OCI-M2 (cell line): ENCODE data around the gene RBM38.

Experiments
- DNase-seq: peaks from one replicate; lab custom pipeline; 2025; ENCODE audit not compliant: unreplicated experiment; lab: John Stamatoyannopoulos, UW

RBM38 gene

GRCh38 chr20:57402206-57403125 is 11.3 kb downstream of the RBM38 start:
- no peak for DNase-seq

DNA sequence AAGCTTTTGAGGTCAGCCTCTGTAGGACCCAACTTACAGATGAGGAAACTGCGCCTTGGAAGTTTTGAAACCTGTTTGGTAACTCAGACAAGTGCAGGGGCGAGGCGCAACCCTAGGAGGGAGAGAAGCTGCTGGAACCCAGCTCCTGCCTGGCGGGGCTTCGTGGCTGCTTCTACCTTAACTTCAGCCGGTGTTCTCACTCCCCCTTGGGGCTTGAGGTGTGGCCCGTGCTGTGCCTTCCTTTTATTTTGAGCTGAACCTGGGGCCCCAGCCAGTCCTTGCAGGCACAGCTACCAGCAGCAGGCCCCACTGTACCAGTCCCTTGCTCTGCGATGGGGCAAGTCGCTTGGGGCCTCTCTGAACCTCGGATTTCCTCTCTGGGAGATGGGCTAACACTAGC is 12.0 kb downstream of the RBM38 start:
- no peak for DNase-seq

DNA sequence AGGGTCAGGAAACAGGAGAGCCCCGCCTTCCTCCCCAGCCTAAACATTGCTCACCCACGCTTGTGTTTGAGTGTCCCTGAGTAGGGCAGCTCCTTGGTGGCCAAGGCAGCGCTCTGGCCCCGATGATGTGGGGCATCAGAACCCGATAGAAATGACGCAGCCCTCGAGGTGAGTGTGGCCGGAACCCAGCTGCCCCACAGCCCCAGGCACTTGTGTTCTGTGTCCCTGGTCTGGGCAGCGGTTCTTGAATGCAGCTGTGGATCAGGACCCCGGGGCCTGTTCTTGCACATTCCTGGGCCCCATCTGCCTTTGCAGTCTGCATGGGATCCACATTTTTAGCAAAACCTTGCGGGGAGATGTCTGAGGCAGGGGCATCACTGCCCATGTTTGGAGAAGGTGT is 12.8 kb downstream of the RBM38 start:
- no peak for DNase-seq

DNA sequence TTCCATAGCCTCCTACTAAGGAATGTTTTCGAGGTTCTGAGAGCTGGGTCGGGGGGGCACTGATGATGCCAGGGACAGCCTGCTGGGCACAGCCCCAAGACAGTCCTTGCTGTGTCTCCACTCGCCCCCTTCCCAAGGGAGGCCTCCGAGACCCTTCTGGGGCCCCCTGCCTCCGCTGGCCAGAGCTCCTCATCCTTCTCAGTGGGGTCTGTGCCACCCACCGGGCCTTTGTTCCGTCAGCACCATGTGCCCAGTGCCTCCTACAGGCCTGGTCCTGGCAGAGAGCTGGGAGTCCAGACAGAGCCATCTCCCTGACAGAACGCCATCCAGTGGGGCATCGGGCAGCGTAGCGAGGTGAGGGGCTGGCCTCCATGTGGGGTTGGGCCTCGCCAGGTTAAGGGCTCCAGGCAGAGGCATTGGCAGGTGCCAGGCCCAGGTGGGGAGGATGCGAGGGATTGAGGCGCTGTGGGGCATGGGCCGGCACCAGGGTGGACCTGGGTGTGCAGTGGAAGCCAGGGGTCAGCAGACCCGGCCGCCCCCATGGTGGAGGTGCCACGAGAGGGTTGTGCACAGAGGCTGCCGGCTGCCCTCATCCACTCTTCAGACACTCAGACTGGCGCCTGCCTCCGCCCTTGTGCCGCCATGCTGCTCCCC is 13.3 kb downstream of the RBM38 start:
- DNase-seq = no peak

DNA sequence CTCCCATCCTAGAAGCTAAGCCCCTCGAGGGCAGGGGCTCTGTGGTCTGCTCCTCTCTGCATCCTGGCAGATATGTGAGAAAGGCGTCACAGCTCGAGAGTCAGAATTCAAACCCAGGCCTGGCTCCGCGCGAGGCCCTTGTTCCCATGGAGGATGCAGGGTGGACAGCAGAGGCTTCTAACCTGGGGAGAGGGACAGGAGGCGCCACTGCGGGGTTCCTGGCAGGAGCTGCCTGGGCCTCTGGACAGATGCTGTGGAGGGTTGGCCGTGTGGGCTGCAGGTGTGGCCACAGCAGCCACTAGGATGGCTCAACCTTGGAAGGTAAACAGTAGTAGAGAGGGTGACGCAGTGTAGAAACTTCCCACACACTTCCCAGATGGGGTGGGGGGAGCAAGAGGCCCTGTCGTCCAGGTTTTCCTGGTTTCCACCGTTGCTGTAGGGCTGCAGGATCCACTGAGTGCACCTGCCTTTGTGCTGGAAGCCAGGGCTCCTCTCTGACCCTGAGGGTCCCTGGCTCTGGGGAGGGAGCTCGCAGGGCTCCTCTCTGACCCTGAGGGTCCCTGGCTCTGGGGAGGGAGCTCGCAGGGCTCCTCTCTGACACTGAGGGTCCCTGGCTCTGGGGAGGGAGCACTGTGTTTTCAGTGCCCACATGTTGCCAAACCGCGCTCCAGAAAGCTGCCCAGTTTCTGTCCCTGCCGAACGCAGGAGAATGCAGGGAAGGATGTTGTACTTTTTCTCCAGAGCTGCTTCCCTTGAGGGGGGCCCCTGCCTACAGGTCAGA is 14.2 kb downstream of the RBM38 start:
- no peak for DNase-seq

- no peak for DNase-seq
These were observed 16.4 kb downstream of the RBM38 start for GRCh38 chr20:57407541-57407956.

DNA sequence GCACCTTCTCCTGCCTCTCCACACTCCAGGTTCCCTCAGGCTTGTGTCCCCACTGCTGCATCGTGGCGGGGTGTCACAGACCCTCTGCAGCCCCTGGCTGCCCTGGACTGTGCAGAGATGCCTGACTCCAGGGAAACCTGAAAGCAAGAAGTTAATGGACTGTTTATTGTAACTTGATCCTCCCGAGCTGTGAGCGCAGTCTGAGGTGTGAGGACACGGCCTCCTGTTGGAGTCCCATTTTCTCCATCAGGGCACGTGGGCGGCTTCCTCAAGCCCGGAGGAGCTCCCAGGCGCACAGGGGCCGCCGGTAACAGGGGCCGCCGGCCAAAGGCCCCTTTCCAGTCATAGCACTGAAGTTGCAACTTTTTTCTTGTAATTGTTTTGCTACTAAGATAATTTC is 16.9 kb downstream of the RBM38 start:
- no peak for DNase-seq

DNA sequence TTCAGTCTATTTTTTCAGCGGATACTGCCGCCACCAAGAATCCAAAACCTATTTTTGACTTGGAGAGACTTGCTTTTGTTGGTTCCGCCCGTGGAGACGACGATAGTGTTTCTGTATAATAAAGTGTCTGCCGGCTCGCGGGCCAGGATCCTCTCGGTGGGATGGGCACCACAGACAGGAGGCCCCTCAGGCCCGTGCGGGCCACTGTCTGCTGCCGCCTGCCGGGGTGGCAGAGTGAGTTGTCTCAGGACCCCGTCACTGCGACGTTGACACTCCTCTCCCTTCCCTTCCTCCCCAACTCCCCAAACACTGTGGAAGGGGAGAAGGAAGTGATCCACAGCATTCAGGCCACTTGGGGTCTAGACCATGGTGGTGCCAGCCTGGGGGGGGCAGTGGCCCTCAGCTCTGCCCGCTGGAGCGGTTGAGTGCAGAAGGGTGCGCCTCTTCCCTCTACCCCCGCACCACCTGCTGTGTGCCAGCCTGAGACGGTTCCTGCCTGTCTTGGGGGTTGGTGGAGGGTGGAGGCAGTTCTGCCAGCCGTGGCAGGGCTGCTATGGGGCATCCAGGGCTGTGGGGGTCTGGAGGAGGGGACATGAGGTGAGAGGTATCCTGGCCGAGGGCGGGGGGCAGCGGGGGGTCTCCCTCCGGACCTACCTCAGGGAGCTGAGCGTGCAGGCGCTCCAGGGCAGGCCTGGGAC is 17.5 kb downstream of the RBM38 start:
- no peak for DNase-seq

- DNase-seq = no peak
These were observed 18.1 kb downstream of the RBM38 start for GRCh38 chr20:57409316-57409671.

DNA sequence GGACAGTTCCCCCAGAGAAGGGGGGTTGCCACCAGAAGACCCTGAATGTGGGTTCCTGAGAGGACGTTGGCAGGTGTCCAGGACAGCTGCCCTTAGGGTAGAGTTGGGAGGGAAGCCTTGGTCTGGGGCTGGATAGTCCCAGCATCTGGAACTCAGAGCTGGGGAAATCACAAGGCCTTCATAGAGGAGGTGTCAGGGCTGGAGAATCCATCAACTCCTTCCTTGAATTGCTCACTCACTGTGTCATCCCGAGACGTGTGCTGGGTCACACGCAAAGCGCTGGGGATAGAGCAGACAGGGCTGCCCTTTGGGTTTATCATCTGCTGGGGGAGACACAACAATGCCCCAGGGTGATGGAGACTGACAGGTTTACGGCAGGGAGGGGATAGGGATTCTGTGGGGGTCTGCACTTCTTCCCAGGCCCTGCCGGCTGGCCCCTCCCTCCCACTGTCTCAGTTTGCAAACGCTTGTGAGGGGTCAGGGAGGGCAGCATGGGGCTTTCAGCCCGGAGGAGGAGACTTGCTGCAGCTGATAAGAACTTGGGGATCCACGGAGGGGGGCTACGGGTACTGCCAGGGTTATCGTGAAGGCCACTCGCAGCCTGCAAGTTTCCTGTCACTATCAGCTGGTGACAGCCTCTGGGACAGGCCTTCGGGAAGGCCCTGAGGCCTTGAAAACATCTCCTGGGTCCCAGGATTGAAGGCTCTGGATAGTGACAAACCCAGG is 18.6 kb downstream of the RBM38 start:
- peak; percentile 97 for DNase-seq

DNA sequence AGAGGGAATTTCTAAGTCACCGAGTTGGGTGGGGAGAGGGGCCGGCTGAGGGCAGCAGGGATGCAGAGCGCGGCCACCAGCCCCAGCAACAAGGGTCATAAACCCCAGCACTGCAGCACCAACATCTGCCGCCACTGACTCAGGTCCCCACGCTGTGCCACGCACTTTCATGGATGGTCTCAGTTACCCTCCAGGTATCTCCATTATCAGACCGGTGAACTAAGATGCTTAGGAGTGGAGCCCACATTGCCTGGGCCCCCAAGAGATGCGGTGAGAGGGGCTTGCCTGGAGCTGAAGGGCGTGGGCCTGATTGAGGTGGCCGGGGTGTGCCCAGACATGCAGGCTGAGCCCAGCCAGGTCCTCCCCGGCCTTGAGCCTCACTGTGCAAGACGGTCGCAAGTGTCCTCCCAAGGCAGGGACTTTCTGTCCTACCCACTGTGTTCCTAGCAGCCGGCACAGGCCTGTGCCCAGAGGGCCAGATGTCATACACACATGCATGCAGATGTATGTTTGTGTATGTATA is 19.3 kb downstream of the RBM38 start:
- no peak for DNase-seq

DNA sequence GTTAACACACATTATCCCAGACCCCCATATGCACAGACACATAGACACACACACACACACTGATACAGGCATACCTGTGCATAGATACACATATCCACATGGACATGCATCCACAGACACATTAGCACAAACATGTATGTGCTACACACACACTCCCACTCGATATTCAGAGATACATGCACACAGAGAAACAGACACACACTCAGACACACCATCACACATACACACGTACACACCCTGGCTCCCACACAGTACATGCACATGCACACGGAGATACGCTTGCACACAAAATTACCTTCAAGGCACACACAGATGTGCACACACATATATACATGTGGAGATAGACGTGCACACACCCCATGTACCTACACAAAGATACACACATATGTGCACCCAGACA is 19.7 kb downstream of the RBM38 start:
- DNase-seq = no peak

DNA sequence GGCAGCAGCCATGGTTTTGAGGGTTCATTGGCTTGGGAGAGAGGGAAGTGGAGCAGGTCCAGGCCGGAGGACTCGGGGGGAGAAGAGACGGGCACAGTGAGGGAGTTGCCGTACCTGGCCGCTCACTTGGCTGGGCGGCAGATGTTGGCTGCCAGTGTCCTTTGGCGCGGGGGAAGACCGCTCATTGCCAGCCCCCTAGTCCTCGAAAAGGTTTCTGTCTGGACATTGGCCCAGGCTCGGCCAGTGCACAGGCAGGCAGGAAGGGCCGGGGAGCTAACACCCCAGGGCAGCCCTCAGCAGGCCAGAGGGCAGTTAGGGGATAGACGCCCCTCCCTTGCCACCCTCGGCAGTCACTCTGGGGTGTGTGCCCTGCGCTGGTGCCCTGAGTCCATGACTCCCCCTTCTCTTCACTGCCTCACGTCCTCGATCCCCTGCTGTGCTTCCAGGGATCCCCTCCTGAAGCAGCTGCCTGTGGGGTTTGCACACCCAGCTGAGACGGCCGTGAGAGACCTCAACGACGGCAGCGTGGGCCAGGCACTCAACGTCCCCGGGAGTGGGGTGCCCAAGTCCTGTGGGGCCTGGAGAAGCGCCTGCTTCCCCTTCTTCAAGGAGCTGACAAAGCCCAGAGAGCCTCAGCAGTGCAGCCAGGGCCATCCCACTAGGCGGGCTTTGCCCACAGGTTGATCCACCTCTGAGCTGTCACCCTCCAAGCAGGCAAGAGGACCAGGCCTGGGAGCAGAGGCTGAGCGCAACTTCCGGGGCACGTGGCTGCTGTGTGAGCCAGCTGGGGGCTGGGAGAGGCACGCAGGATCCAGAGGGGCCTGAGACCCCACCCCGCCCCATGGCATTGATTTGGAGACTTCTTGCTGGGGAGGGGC is 20.4 kb downstream of the RBM38 start:
- DNase-seq = no peak

DNA sequence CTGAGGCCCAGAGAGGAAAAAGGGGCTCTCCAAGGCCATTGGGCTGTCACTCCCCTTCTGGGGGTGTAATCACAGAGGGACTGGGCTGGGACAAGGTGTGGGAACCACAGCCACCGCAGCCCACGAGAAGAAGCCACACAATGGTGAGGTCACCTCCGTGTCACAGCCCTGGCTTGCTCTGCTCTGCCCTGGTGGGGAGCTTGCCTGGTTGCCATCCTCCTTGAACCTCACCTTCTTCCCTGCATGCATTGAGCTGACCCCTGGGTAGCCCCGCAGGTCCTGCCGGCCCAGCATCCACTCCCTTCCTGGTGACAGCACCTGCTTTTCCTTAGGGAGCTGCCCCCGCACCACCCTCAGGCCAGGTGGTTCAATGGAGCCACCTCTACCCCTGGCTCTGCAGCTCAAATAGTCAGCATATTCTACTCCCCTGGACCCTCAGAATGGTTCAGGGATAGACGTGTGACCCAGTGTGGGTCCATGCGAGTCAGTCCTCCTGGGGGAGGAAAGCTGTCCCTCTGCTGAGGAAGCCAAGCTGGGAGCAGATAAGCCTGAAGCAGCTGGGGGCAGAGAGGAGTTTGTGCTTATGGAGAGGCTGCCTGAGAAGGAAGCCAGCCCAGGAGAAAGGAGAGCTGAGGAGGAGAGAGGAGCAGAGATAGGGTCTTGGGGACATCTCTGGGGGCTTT is 21.3 kb downstream of the RBM38 start:
- DNase-seq = no peak

GRCh38 chr20:57413986-57414385 is 22.8 kb downstream of the RBM38 start:
- DNase-seq = no peak

DNA sequence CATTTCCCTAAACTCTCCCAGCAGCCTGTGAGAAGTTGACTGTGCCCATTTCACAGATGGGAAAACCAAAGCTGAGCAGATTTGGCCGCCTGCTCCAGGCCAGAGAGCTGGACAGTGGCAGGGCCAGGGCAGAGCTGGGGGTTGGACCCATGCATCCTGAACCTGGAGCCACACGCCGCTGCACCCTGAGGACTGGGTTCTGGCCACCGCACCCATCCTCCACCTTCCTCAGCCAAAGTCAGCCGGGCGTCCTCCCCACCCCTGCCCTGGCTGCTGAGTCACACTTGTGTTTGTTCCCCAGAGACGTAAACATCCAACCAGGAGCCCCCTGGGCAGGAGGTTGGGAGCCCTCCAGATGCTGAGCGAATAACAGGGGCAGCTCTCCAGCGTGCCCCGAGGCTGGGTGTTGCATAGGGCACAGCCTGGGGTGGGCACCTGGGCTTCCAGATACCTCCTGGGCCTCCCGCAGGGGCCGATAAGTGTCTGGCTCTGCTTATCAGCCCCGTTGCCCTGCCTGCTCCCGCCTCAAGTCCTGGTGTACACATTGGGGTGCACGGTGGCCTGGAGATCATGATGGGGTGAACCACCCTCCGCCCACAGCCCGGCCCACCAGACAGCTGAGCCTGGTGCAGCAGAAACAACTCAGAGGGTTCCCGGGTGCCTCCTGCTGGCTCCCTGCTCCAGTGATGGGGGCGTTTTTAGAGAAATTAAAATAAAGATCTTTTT is 23.8 kb downstream of the RBM38 start:
- DNase-seq = no peak

GRCh38 chr20:57415771-57416170 is 24.6 kb downstream of the RBM38 start:
- DNase-seq = no peak
